ENCODE results near the gene CHRM4. TPM values are rescaled to one million over a fixed set of nuclear protein-coding genes. Genes with fewer than 3 reads are reported as not detected.

Gene CHRM4
- total RNA-seq, 1 experiment from 2014 or later, result 0.31 TPM

- no peak for TF ChIP-seq EZH2 (IDR thresholded peaks at IDR 0.05; ENCODE audit: low read depth)
- TF ChIP-seq, protein P1, sequence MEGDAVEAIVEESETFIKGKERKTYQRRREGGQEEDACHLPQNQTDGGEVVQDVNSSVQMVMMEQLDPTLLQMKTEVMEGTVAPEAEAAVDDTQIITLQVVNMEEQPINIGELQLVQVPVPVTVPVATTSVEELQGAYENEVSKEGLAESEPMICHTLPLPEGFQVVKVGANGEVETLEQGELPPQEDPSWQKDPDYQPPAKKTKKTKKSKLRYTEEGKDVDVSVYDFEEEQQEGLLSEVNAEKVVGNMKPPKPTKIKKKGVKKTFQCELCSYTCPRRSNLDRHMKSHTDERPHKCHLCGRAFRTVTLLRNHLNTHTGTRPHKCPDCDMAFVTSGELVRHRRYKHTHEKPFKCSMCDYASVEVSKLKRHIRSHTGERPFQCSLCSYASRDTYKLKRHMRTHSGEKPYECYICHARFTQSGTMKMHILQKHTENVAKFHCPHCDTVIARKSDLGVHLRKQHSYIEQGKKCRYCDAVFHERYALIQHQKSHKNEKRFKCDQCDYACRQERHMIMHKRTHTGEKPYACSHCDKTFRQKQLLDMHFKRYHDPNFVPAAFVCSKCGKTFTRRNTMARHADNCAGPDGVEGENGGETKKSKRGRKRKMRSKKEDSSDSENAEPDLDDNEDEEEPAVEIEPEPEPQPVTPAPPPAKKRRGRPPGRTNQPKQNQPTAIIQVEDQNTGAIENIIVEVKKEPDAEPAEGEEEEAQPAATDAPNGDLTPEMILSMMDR (conservative IDR thresholded peaks at IDR 0.05), result no peak
- BruUV-seq (replicated peaks), result no TSS peak
- Histone ChIP-seq H3K4me3 (no peak overlapping the region), H3K4me1 (replicated peaks; ENCODE audit: insufficient read depth) (peaks cover 58% of the 10 kb centered on the region), H2AFZ (no peak overlapping the region), H3K36me3 (ENCODE audit: low read depth) (no peaks in the 10 kb centered on the region), H3K27me3 (ENCODE audit: insufficient read depth, low read depth) (no peaks in the 10 kb centered on the region), H3K79me2 (ENCODE audit: low read depth) (no peaks in the 10 kb centered on the region), H3K9me3 (ENCODE audit: insufficient read depth, low read depth) (no peaks in the 10 kb centered on the region), H3K4me2 (no peak overlapping the region), H3K27ac (no peak overlapping the region), H4K20me1 (ENCODE audit: insufficient read depth) (no peaks in the 10 kb centered on the region), H3K9me2 (ENCODE audit: insufficient read depth) (no peaks in the 10 kb centered on the region), H3F3A (ENCODE audit: insufficient read depth, low read depth) (peaks cover 37% of the 10 kb centered on the region)
- ChIA-PET CTCF (no interaction called here), POLR2A (ENCODE audit: unreplicated experiment) (no interaction called here)
- intact Hi-C loops (cut with micrococcal nuclease; ENCODE audit: unreplicated experiment), result loop anchor here (10.0 kb wide), 1 partner anchor 217 kb away; the partner anchor contains the start of gene PHF21A
- no peak for DNase-seq
Observed at GRCh38 chr11:46341454-46341853, 50.1 kb downstream of the CHRM4 start.

GRCh38 chr11:46339816-46340215 lies 51.8 kb downstream of the CHRM4 start:
- POLR2A ChIA-PET (ENCODE audit: unreplicated experiment), result interaction anchor here (0.6 to 1.1 kb wide), 2 partner anchors 50 to 101 kb away, joined by 3 read pairs; no protein-coding TSS in a partner anchor
- no peaks in the 10 kb centered on the region for H3K36me3 ChIP-seq (ENCODE audit: low read depth)
- no peak for DNase-seq
- peak overlapping the region; percentile 79 for H3K27ac ChIP-seq
- H3K79me2 ChIP-seq (ENCODE audit: low read depth), result no peaks in the 10 kb centered on the region
- H3K4me3 ChIP-seq, result peak overlapping the region; percentile 49; the same call in 1 of the 2 replicates
- intact Hi-C loops (cut with micrococcal nuclease; ENCODE audit: unreplicated experiment), result loop anchor here (10.0 kb wide), 1 partner anchor 215 kb away; the partner anchor contains the start of gene PHF21A
- no peak overlapping the region for H2AFZ ChIP-seq
- H3K4me2 ChIP-seq, result peak overlapping the region; percentile 86
- no peaks in the 10 kb centered on the region for H3K27me3 ChIP-seq (ENCODE audit: insufficient read depth, low read depth)
- no peaks in the 10 kb centered on the region for H4K20me1 ChIP-seq (ENCODE audit: insufficient read depth)
- no TSS peak for BruUV-seq (replicated peaks)
- H3F3A ChIP-seq (ENCODE audit: insufficient read depth, low read depth), result peaks cover 49% of the 10 kb centered on the region
- no peak for TF ChIP-seq EZH2 (IDR thresholded peaks at IDR 0.05; ENCODE audit: low read depth)
- TF ChIP-seq, protein P1 (conservative IDR thresholded peaks at IDR 0.05), result no peak
- no peaks in the 10 kb centered on the region for H3K9me3 ChIP-seq (ENCODE audit: insufficient read depth, low read depth)
- no peaks in the 10 kb centered on the region for H3K9me2 ChIP-seq (ENCODE audit: insufficient read depth)
- CTCF ChIA-PET, result interaction anchor here (0.5 to 1.1 kb wide), 4 partner anchors 8 to 323 kb away, joined by 3 to 10 read pairs (median 4); no protein-coding TSS in a partner anchor
- peaks cover 70% of the 10 kb centered on the region for H3K4me1 ChIP-seq (replicated peaks; ENCODE audit: insufficient read depth)

DNA sequence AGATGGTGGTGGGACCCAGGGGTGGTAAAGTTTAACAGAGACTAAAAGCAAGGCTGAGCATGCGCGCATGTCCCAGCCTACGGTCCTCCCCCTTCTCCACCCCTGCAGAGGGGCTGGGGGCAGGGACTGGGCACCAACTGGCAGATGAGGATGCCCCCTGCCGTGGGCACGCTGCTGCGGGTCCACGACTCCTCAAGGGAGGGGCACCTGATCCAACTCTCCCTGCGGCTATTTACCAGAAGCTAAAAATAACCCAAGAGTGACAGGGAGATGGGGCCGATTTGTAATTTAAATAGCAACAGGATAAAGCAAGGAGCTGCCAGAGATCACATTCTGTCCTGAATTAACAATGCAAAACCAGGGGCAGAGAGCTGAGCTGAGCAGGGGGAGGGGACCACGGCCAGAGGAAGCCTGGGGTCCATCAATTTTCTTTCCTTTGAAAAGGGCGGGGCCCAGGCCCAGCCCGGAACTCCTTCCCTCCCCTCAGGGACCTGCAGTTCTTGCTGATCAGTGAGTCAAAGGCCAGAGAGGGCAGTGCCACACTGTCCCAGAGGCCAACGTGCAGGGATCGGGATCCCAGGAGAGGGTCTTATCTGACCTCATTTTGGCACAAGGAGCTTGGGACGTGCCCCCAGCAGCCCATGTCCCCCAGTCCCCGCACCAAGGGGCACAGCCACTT lies 52.4 kb downstream of the CHRM4 start:
- H3K27me3 ChIP-seq (ENCODE audit: insufficient read depth, low read depth), result no peaks in the 10 kb centered on the region
- no peaks in the 10 kb centered on the region for H3K9me2 ChIP-seq (ENCODE audit: insufficient read depth)
- H3K36me3 ChIP-seq (ENCODE audit: low read depth), result no peaks in the 10 kb centered on the region
- H3K27ac ChIP-seq, result peak overlapping the region; percentile 79
- H2AFZ ChIP-seq, result peak overlapping the region; percentile 68
- H3K79me2 ChIP-seq (ENCODE audit: low read depth), result no peaks in the 10 kb centered on the region
- H4K20me1 ChIP-seq (ENCODE audit: insufficient read depth), result no peaks in the 10 kb centered on the region
- BruUV-seq (replicated peaks), result no TSS peak
- no peaks in the 10 kb centered on the region for H3K9me3 ChIP-seq (ENCODE audit: insufficient read depth, low read depth)
- H3K4me2 ChIP-seq, result peak overlapping the region; percentile 86
- peaks cover 52% of the 10 kb centered on the region for H3F3A ChIP-seq (ENCODE audit: insufficient read depth, low read depth)
- POLR2A ChIA-PET (ENCODE audit: unreplicated experiment), result interaction anchor here (0.6 to 1.1 kb wide), 2 partner anchors 49 to 100 kb away, joined by 3 read pairs; no protein-coding TSS in a partner anchor
- DNase-seq, result peak; percentile 64 to 81
- H3K4me3 ChIP-seq, result peak overlapping the region; percentile 49
- intact Hi-C loops (cut with micrococcal nuclease; ENCODE audit: unreplicated experiment), result no loop called here
- TF ChIP-seq, protein P1 (conservative IDR thresholded peaks at IDR 0.05), result 0 out of 2 replicates have a peak, but pooled peaks have one; percentile 25
- no peak for TF ChIP-seq EZH2 (IDR thresholded peaks at IDR 0.05; ENCODE audit: low read depth)
- peaks cover 77% of the 10 kb centered on the region for H3K4me1 ChIP-seq (replicated peaks; ENCODE audit: insufficient read depth)
- CTCF ChIA-PET, result interaction anchor here (0.6 to 1.1 kb wide), 4 partner anchors 9 to 322 kb away, joined by 3 to 10 read pairs (median 4); no protein-coding TSS in a partner anchor

Measured in PC-9 (cell line).